PC-9 (cell line): ENCODE measurements around the gene GPS1.

Source experiments
- CTCF ChIP-seq: fragments of 200-600 bp; sonication (generic); conservative IDR thresholded peaks from 2 replicates; pipeline ENCODE4 v1.6.1; 2017; ENCODE audit warnings: mixed run types, antibody characterized with exemption, mild to moderate bottlenecking, moderate library complexity
- EZH2 ChIP-seq: fragments of 200-600 bp; sonication (generic); IDR thresholded peaks from 2 replicates; pipeline ENCODE4 v1.8.0; 2017; ENCODE audit warnings: antibody characterized with exemption, low read depth

GRCh38 chr17:82005701-82006348 is 45.9 kb upstream of the GPS1 start:
- TF ChIP-seq CTCF (no peak), EZH2 (no peak)
